Vagina (tissue), 2 donors: ENCODE measurements around the gene OVCA2.

Experiments
- POLR2AphosphoS5 ChIP-seq, 2 donors: sonication (generic); formaldehyde crosslinking; IDR thresholded peaks; one replicate each; pipeline ENCODE4 v1.9.0; 2017; ENCODE audit warnings: antibody characterized with exemption in 2 of 2, mild to moderate bottlenecking in 2 of 2, low read depth in 1 of 2; ENCODE audit not compliant: insufficient read depth in 1 of 2
- TF ChIP-seq, protein P1 (sequence below), 3 experiments: fragments of 450-650 bp in 2 of 3; fragments of 200-600 bp in 1 of 3; sonication (generic) in 1 of 3; IDR thresholded peaks; one replicate each; pipeline ENCODE4 v1.5.1; 2017 to 2019; ENCODE audit warnings: antibody characterized with exemption in 3 of 3, mild to moderate bottlenecking in 2 of 3, moderate library complexity in 2 of 3

DNA sequence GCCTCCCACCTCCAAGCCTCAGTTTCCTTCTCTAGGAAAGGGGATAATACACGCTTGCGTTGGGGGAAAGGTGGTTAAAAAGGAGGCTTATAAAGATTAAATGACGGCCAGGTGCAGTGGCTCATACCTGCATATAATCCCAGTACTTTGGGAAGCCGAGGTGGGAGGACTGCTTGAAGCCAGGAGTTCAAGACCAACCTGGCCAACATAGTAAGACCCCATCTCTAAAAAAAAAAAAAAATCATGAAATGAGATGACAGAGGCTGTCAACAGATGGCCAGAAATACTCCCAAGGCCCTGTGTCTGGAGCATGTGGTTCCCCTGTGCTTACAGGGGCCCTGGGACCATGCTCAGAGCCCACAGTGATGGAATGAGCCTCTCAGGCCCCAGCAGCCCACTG, 47.1 kb upstream of the OVCA2 start:
- TF ChIP-seq, protein P1, sequence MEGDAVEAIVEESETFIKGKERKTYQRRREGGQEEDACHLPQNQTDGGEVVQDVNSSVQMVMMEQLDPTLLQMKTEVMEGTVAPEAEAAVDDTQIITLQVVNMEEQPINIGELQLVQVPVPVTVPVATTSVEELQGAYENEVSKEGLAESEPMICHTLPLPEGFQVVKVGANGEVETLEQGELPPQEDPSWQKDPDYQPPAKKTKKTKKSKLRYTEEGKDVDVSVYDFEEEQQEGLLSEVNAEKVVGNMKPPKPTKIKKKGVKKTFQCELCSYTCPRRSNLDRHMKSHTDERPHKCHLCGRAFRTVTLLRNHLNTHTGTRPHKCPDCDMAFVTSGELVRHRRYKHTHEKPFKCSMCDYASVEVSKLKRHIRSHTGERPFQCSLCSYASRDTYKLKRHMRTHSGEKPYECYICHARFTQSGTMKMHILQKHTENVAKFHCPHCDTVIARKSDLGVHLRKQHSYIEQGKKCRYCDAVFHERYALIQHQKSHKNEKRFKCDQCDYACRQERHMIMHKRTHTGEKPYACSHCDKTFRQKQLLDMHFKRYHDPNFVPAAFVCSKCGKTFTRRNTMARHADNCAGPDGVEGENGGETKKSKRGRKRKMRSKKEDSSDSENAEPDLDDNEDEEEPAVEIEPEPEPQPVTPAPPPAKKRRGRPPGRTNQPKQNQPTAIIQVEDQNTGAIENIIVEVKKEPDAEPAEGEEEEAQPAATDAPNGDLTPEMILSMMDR (IDR thresholded peaks at IDR 0.05): no peak
- no peak for TF ChIP-seq POLR2AphosphoS5 (IDR thresholded peaks at IDR 0.05; ENCODE audit: insufficient read depth in 1 of 2, low read depth in 1 of 2)
